ENCODE measurements around the gene USP32.

Gene USP32

DNA sequence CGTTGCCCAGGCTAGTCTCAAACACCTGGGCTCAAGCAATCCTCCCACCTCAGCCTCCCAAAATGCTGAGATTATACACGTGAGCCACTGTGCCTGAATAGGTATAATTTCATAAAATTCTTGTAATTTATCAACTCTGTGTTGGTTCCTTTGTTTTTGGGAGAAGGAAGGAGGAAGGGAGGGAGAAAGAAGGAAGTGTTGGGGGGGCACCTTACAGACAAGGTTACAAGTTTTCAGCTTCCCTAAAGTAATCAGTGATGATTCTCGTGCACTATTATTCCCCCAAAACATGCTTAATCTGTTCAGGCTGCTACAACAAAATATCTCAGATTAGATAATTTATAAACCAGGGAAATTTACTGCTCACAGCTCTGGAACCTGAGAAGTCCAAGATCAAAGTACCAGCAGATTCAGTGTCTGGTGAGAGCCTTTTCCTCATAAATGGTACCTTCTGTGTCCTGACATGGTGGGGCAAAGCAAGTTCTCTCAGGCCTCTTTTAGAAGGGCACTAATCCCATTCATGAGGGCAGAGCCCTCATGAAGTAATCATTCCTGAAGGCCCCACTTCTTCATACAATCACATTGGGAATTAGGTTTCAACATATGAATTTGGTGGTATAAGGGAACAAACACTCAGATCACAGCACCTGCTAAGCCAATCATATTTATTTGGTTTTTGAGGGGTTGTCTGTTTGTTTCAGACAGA lies 28.1 kb downstream of the USP32 start:
- no peak for DNase-seq (ENCODE audit: low read depth)
- TF ChIP-seq, protein P1, sequence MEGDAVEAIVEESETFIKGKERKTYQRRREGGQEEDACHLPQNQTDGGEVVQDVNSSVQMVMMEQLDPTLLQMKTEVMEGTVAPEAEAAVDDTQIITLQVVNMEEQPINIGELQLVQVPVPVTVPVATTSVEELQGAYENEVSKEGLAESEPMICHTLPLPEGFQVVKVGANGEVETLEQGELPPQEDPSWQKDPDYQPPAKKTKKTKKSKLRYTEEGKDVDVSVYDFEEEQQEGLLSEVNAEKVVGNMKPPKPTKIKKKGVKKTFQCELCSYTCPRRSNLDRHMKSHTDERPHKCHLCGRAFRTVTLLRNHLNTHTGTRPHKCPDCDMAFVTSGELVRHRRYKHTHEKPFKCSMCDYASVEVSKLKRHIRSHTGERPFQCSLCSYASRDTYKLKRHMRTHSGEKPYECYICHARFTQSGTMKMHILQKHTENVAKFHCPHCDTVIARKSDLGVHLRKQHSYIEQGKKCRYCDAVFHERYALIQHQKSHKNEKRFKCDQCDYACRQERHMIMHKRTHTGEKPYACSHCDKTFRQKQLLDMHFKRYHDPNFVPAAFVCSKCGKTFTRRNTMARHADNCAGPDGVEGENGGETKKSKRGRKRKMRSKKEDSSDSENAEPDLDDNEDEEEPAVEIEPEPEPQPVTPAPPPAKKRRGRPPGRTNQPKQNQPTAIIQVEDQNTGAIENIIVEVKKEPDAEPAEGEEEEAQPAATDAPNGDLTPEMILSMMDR (IDR thresholded peaks at IDR 0.05; ENCODE audit: control insufficient read depth, extremely low read depth, insufficient read depth) = no peak
- H3K4me3 ChIP-seq (ENCODE audit: low read depth, low read length) = no peak overlapping the region

DNA sequence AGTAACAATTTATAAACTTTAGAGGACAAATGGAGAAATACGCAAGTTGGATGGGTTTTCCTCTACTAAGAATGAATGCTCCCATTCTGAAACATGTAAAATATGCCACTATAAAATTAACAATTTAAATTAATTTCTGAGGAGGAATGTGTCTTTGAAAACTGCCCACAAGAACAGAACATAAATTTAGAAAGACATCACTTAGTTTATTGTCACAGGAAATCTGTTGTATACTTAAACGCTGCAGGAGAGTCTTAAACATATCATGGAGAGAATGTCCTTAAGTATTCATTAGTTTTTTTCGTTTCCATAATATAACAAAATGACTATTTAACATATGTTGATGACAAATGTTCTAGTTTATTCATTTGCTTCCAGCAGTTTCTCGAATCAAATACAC lies 29.6 kb downstream of the USP32 start:
- H3K4me3 ChIP-seq (ENCODE audit: low read depth, low read length) = no peak overlapping the region
- no peak for DNase-seq (ENCODE audit: low read depth)
- TF ChIP-seq, protein P1 (IDR thresholded peaks at IDR 0.05; ENCODE audit: control insufficient read depth, extremely low read depth, insufficient read depth) = no peak

DNA sequence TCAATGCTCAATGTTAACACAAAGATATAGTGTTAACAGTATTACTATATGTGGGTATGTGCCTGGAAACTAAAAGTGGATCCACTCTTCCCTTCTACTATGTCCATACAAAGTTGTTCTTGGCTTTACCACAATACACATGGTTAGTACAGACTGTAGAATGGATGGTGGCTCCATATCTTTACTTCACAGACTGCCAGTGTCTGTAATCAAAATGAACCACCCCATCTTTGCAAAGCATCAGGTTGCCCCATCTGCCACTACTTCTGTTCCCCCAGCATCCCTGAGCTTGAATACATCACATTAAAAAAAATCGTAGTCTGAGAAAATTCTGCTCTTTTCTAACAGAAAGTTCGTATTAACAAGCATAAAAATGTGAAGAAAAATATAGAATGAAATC lies 30.0 kb downstream of the USP32 start:
- no peak overlapping the region for H3K4me3 ChIP-seq (ENCODE audit: low read depth, low read length)
- TF ChIP-seq, protein P1 (IDR thresholded peaks at IDR 0.05; ENCODE audit: control insufficient read depth, extremely low read depth, insufficient read depth) = no peak
- DNase-seq (ENCODE audit: low read depth) = no peak

DNA sequence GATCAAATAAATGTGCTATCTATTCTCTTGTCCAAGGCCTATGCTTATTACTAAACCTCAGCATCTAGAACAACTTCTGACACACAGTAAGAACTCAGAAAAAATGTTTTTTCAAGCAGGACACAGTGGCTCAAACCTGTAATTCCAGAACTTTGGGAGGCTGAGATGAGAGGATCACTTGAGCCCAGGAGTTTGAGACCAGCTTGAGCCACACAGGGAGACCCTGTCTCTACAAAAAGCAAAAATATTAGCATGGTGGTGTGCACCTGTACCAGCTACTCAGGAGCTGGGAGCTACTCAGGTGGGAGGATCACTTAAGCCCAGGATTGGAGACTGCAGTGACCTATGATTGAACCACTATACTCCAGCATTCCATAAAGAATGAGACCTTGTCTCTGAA lies 32.5 kb downstream of the USP32 start:
- DNase-seq (ENCODE audit: low read depth) = no peak
- H3K4me3 ChIP-seq (ENCODE audit: low read depth, low read length) = no peak overlapping the region
- TF ChIP-seq, protein P1 (IDR thresholded peaks at IDR 0.05; ENCODE audit: control insufficient read depth, extremely low read depth, insufficient read depth) = no peak

DNA sequence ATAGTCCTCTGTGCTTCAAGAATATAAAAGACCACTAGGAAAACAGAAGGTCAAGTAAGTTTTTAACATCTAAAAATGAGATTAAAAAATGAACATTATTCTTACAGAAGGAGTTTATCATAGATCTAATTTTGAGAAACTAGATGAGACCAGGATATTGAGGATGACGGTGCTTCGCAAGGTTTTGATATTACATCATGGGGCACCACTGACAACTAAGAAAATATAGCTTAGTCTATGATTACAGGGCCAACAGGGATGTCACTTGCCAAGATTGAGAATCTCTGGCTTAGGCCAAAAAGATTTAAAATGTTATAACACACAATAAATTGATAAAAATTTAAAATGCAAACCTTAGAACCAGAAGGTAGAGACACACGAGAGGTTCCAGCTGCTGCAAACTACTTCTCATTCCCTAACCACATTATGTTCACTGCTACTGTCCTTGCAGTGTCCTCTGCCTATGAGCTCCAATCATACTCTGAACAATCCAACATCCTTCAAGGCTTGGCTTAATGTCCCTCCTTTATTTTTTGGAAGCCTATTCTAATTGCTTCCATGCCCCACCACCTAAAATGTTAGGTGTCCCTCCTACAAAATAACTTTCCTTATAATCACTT lies 33.2 kb downstream of the USP32 start:
- H3K4me3 ChIP-seq (ENCODE audit: low read depth, low read length) = no peak overlapping the region
- TF ChIP-seq, protein P1 (IDR thresholded peaks at IDR 0.05; ENCODE audit: control insufficient read depth, extremely low read depth, insufficient read depth) = no peak
- no peak for DNase-seq (ENCODE audit: low read depth)

DNA sequence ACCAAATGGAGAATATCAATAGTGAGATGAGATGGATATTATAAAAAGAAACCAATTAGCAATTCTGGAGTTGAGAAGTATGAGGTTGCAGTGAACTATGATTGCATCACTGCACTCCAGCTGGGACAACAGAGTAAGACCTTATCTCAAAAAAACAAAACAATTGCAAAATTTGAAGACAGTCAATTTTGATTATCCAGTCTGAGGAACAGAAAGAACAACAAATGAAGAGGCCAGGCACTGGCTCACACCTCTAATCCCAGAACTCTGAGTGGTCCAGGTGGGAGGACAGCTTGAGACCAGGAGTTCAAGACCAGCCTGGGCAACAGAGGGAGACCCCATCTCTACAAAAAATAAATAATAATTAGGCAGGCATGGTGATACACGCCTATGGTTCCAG lies 35.0 kb downstream of the USP32 start:
- no peak overlapping the region for H3K4me3 ChIP-seq (ENCODE audit: low read depth, low read length)
- TF ChIP-seq, protein P1 (IDR thresholded peaks at IDR 0.05; ENCODE audit: control insufficient read depth, extremely low read depth, insufficient read depth) = no peak
- no peak for DNase-seq (ENCODE audit: low read depth)
